ENCODE results near the gene HECW1. TPM values are rescaled to one million over a fixed set of nuclear protein-coding genes. Genes with fewer than 3 reads are reported as not detected.
"Not testable (repeated sequence)": the region's sequence is repeated elsewhere in the genome, so short reads cannot be mapped to it uniquely, and the experiment has no call there.

Gene HECW1
- polyA plus RNA-seq, 12 donors: 0.15 to 2.8 (median 0.25) TPM; not detected in 2

DNA sequence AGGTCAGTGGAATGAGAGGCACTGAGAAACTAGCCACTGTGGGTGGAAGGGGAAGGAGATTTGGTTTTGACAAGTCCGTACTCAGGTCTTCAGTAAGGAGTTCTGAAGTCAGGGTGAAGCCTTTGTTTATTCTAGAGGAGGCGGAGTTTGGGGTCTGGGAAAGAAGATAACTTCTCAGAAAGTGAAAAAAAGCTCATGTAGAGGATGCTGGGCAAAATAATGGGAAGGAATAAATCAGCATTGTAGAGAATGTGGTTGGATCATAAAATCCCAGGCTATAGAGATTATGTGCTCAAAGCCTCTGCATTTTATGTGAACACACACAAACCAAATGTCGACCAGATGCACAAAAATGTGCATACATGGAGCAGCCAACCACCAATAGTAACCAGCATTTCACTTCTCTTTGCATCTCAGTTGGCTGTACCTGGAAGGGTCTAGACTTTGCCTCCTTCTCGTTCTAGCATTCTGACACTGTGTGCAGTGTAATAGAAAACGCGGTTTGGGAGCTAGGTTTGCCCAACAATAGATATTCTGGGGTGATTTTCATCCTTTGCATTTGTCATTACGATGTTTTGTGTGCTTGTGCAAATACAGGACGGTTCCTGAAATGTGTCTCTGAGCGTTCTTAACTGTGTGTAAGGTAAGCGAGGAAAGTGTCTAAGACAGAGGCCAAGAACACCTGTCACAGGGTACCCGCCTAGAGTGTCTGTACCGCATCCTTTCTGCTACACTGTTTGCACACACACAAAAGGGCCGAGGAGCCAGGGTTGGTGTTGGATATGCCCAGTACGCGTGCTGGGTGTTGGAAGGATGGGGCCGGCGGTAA, 603 bp upstream of the HECW1 start:
- DNase-seq: no peak

DNA sequence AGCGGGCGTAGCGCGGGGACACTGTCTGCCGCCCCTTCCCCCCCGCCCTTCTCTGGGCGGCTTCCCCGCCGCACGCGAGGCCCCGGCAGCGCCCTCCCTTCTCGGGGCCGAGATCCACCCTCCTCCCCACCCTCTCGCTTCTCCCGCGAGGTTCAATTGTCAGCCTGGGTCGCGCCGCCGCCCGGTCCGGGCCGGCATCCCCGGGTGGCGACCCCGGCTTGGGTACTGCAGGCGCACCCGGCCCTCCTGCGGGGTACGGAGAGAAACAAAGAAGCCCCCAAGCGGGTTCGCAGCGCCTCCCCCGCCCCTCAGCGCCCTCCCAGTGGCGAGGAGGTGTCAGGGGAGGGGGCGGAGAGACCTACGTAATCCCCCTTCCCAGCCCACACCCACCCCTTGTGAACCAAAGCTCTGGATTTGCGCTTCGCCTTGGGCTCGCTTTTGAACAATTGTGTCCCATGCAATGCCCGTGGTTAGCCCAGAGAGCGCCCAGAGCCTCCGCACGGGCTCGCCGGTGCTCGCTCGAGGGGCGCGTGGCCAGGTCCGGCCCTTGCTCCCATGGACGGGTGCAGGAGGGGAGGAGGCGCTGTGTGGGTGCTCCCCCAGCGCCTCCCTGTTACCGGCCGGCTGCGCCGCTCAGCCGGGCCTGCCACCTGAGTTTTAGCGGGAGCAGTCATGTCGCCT, 634 bp downstream of the HECW1 start:
- peak; percentile 46 for DNase-seq

DNA sequence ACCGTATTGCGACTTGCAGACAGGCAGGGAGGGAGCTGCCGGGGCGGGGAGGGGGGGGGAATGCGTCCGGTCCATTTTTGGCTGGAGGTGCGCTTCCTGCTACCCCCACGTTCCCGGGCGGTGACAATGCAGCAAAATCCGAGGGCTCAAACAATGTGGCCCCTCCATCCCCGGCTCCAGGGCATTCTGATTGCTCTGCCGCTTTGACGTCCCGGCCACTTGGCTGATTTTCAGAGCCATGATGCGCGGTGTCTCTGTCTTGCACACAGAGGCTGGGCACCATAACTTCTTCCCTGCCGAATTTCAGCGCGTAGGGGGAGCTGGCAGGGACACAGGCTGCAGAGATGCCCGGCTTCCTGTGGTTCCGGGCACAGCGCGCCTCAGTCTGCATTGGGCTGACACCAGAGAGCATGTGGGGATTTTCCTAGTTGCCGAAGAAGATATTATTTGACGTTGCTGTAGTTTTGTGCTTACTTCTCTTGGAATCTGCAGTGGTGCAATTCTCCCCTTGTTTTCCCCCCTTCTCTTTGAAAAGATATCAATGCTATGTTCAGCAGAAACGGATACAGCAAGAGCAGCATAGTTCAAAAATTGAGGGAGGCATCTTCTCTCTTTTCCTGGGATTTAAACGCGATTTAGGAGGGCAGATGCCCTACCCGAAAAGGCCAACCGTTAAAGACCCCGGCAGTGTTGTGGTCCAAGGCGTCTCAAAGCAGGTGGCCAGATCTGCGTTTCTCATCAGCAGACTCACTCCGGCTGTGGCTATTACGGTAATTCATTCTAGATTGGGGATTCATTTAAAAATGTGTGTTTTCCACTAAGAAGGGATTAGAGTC, 1.4 kb downstream of the HECW1 start:
- DNase-seq: no peak

DNA sequence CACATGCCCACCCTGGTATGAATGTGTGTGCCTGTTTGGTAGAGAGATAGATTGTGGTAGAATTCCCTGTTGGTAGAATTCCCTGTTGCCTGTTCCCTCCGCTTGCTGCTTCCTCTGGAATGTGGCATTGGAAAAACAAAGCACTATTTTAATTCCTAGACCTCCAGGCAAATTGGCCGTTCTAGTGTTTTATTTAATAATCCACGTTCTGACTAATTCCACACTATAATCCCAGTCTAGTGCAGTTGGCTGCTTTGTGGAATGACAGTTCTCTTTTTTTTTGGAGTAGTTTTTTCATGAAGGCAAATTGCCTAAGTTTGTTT, 2.0 kb downstream of the HECW1 start:
- DNase-seq: no peak

DNA sequence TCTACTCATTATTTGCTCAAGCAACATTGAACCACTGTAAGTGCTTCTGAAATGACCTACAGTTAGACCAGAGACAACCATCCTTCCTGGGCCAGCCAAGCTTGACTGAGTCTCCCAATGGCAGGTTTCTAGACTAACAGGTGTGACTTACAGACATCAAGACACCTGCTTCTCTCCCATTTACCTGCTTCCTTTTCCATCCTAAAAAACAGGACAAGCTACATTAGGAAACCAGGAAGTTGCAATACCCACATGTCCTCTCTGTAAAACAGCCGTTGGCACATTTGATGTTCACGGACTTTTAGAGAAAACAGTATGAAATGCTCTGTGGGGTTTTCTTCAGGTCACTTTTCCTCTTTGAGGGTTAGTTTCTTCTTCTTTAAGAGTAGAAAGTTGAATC, 4.0 kb downstream of the HECW1 start:
- no peak for DNase-seq

DNA sequence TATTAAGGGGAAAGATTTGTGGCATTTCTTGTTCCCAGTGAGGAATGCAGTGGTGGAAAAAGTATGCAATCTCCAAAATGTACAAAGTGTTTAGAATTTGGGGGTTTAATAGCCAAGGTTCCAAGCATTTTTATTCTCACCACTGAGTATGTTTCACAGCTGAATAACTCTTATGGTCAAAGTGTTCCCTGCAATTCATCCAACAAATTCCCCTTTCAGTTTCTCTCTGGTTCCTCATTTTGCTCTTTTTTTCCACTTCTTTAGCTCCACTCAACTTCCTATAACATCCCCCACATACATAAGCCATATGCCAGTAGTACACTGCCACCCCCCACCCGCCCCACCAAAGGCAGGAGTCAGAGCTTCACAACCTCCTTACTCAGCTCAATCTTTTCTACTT, 4.6 kb downstream of the HECW1 start:
- no peak for DNase-seq

DNA sequence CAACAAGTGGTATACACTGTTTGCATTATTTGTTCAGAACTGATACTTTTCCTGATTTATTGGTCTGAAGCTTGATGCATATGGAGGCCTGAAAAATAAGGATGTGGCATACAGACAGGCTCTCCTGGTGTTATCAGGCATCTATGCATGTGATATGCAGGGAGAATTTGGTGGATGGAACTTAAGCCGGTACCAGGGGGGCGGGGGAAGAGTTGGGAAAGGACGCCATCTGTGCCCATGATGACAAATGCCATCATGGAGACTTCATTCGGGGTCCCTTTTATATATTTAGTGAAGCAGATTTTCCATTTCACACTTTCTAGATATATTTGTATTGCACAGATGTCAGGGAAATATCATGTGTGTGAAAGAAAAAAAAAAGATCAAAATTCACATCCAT, 5.4 kb downstream of the HECW1 start:
- DNase-seq: no peak

DNA sequence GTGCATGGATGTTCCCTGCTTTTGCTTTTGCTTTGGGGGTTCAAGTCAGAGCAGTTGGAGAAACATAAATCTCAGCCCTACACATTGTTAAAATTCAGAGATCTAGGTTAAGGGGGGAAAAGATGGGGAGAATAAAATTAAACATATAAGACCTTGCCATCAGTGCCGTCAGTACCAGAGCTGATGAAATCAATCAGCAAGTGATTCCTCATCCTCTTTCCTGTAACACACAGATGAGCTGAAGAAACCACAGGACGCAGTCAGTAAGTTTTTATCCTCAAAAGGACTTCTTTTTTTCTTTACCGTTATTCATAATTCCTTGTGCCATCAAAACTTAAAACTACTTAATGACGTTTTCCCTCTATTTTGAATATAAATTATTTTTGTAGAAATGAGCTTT, 5.9 kb downstream of the HECW1 start:
- no peak for DNase-seq

DNA sequence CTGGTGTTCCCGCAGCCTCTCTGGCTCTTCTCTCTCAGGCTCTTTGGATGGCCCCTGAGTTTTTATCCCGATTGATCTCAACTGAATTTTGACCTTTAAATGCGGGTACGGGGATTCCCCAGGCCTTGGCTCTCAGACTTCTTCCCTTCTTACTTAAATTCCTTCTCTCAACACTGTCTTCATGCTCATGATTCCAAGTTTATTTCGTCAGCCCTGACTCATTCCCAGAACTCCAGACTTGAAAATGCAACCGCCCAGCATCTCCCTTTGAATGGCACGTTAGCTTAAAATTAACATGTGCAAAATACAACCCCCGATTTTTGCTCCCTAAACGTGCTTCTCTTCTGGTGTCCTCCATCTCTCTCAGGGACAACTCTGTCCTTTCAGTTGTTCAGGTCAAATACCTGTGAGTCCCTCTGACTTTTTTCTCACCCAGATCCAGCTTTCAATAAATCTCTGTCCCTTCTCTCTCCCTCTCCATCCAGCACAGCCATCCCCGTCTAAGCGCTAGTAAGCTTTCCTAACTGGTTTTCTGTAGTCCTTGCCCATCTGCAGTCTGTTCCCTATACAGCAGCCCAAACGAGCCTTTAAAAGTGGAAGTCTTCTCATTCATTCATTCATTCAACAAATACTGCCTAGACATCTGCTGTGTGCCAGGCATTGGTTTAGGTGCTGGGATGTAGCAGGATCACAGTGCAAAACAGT, 7.1 kb downstream of the HECW1 start:
- DNase-seq: no peak

DNA sequence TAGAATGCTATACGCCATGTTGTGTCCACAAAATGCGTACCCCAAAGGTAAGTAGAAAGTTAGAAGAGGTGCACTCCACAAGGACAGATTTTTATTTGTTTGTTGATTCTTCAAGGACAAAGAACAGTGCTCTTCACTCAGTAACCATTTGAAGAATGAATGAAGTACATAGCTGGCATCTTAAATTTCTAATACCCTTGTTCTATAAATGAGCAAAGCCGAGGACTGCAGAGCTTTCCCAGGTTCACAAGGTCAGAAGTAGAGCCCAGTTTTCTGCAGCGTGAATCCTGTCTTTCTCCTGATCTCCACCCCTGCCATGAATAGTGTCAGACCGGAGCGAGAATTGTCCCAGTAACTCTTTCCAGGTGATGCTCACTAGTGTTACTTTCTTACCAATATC, 9.5 kb downstream of the HECW1 start:
- DNase-seq: no peak

DNA sequence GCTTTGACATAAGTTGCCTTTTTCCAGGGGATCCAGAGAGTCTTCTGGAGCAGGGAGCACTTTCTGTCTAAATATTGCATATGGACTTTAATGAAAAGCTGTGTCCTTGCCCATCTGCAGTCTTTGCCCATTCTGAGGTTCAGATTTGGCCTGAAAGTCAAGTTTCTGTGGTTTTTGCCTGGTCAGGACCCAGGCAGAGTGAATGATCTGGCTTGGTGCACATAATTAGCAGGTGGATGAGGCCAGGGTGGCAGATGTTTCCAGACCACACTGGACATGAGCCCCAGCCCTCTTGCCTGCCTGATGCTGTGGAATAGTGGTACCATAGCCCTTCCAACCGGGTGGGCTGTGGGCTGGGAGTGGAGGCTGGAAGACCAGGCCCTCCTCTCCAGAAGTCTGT, 11.0 kb downstream of the HECW1 start:
- no peak for DNase-seq

DNA sequence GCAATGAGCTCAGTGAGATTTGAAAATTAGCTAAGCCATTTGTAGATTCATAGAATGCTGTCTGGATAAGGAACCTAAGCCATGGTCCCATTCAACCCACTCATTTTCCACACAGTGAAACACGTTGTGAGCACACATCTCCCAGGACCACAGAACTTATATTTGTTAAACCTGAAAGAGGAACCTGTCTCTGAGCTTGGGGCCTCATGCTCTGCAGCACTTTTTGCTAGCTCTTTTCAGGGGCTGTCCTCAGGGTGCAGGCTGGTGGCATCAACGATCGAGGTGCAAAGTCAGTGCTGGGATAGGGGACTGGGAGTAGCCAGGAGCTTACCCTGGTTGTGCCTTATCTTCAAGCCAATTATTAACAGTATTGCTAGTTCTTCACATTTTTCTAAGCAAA, 11.9 kb downstream of the HECW1 start:
- DNase-seq: no peak

DNA sequence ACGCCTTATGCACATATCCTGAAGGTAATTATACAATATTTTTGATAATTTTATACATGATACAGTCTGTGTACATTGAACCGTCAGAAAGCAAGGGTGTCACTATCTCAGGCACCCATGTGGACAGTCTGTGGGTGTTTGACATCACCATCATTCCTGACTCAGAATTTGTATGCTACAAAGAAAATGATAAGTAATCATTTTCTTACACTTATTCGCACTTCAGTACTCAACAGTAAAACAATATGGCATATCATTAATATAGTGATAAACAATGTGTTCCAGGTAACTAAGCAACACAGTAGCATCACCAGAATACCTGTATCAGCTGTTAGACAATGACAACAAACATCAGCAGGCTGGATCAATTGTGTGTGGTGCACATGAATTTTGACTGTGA, 17.9 kb downstream of the HECW1 start:
- DNase-seq: no peak

DNA sequence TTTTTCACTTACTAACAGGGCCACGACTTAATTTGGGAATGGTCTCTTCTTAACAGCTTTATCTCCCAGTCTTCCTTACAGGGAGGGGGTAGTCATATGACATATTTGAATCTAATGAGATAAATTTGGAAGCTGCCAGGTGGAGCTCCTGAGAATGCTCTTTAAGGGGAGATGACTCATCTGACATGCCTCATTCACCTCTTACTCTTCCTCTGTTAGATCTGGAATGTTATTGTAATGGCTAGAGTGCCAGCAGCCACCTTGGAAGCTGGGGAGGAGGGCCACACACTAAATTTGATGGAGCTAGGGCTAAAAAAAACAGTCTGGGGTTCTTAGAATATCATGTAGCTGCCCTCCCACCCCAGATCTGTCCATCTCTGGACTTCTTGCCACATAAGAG, 22.7 kb downstream of the HECW1 start:
- no peak for DNase-seq

DNA sequence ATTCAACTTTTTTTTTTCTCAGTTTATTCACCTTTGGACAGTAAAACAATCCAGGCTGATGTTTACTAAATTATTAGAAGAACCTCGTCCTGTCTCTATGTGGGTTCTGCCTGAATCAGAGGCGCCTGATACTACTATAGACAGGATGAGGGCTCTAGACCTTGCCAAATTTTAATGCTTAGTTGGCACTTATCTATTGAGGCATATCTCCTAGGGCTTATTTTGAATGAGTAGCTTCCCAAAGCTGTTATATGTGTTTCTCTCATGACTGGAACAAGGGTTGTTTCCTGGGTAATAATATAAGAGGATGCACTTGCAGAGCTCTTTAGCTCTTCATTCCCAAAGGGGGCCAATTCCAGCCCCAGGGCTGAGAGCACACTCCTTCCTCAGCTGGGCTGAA, 23.6 kb downstream of the HECW1 start:
- no peak for DNase-seq

DNA sequence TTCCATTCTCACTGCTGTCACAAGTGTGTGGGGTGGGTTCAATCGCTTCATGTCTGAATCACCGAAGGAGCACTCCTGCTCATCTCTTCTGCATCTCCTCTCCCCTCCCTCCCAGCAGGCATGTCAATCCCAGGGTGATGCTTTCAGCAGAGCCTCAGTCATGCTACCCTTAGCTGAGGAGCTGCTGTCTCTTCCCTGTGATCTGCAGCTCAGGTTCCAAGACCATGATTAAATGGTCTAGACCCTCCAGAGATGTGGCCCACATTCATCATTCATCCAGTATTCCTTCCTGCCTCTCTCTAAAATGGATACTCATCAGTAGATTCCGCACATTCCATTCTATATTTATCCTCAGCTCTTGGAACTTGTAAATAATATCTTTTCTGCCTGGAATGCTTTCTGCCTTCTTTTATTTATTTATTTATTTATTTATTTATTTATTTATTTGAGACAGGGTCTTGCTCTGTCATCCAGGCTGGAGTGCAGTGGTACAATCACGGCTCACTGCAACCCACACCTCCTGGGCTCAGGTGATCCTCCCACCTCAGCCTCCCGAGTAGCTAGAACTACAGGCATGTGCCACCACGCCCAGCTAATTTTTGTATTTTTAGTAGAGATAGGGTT, 24.8 kb downstream of the HECW1 start:
- DNase-seq: not testable (repeated sequence)

DNA sequence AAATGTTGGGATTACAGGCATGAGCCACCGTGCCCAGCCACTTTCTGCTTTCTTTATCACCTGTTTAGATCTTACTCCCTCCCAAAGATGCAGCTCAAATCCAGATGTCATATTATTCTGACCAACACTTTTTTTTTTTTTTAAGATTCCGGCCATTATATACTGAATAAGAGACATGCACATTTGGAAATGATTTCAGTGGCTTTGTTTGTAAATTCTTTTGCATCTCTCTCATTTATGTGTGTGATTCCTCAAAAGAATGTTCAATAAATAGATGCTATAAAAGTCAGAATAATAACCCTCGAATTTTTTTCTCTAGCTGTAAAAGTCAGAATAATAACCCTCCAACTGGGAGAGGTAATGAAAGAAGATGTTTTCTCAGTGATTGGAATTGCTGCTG, 25.4 kb downstream of the HECW1 start:
- DNase-seq: no peak

DNA sequence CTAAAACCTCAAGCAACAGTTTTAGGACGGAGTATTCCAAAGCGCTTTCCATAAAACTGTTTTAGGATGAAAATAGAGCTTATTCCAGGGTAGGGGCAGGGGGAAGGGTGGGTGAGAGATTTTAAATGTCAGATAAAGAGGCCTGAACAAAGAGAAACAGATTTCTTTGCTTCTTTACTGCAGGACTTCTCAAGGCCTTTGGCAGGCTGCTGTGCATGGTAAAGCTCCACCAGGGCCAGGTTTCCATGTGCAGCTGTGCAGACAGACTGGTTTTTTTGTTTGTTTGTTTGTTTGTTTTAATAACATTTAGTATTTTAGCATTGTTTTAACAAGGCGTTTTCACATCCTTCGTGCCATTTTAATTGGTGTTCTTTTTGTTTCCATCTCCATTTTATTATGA, 26.3 kb downstream of the HECW1 start:
- DNase-seq: no peak

DNA sequence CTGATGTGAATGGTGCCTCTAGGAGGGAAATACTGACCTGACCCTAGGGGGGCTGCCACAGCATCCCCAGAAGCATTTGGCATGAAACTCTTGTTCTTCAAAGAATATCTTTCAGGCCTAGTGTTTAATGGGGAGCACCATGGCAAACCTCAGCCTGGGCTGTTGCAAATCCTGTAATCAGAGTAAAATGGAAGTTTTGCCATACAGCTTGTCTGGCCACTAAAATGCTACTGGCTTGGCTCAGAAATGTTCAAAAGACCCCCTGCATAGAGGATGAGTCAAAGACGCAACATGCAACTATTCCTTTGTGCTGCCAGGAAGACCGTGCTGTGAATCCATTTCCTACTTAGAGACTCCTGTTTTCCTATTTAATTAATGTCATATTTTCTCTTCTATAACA, 26.7 kb downstream of the HECW1 start:
- no peak for DNase-seq

DNA sequence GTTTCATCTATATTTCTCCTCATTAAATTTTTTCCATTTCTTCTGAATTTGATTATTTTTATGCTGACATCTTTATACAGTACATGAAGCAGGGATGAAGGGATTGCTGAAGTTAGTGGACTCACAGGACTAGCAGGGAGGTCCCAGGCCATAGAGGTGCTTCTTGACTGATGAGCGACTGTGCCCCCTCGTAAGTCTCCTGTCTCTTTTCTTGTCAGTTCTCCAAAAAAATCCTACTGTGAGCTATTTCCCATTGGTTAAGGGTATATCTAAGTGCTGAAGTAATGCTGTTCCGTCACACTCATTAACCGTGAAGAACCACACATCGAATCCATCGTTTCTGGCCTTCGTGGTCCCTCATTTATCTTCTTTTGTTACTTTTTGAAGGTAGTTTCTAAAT, 27.7 kb downstream of the HECW1 start:
- no peak for DNase-seq

DNA sequence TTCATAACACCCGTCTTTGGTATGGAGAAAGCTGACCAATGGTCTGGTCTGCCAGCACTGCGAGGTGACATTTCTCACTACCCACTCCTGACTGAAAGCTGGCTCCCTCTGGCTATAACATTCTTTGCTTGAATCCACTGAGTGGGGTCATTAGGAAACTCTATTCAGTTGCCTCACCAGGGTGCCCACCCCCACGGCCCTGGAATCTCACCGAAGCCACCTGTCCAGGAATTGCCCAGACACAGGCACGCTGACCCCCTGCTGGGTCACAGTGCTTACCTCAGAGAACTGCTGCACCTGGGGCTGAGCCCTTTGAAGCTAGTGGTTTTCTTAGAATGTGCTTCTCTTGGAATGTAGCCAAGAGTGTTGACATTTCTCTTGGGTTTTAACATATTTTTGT, 28.6 kb downstream of the HECW1 start:
- no peak for DNase-seq

DNA sequence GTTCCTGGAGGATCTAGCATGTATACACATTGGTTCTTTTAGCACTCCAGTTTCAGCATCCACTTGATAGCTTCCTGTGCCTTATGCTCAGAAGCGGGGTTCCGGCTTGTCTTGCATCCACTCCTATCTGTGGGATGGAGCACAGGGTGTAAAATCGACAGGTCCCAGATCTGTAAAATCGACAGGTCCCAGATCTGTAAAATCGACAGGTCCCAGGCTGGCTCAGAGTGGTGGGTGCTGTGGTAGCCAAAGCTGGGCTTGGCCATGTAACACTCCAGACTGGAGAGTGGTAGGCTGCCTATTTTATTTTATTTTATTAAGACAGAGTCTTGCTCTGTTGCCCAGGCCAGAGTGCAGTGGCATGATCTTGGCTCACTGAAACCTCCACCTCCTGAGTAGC, 30.3 kb downstream of the HECW1 start:
- no peak for DNase-seq

Data from muscle of arm (tissue), 12 donors.